Measurements from ENCODE around the gene SMIM44.

Gene SMIM44

GRCh38 chr19:3433805-3434540 is 49.3 kb downstream of the SMIM44 start:
- DNase-seq = no peak

- DNase-seq = no peak
Observed at GRCh38 chr19:3433313-3433712, 49.9 kb downstream of the SMIM44 start.

All from GDM1 (cell line).